T-cell (primary cell): ENCODE results near the gene ACSS2. TPM values are rescaled to one million over a fixed set of nuclear protein-coding genes. Genes with fewer than 3 reads are reported as not detected.
"Not testable (repeated sequence)": the region's sequence is repeated elsewhere in the genome, so short reads cannot be mapped to it uniquely, and the experiment has no call there.

ENCODE experiments used
- ATAC-seq, 4 experiments: fragments of 200-7000 bp in 3 of 4; fragments of 150-1000 bp in 1 of 4; cut with Tn5 transposase; replicated peaks in 1 of 4; 1 replicate in 3 of 4; 2 replicates in 1 of 4; pipeline ENCODE4 v1.10.0; 2021; ENCODE audit warnings: moderate library complexity in 3 of 4, mild to moderate bottlenecking in 2 of 4, moderate number of reproducible peaks in 1 of 4
- CTCF ChIA-PET, 2 donors: fragments of 300-600 bp; sonication (Branson Sonifier 250); formaldehyde crosslinking; loops; one replicate each; lab custom pipeline; 2022; ENCODE audit warnings: antibody characterized with exemption in 2 of 2; lab: Charles Lee
- POLR2A ChIA-PET, 2 donors: fragments of 300-600 bp; sonication (Branson Sonifier 250); formaldehyde crosslinking; loops; one replicate each; lab custom pipeline; 2022; ENCODE audit warnings: antibody characterized with exemption in 2 of 2; lab: Charles Lee
- DNase-seq, 35 experiments: peaks; one replicate each; pipeline versions ENCODE4 v3.0.0 to v3.0.0-alpha.2; 2013 to 2023
- H3K27ac ChIP-seq: one replicate; pipeline ENCODE4 v1.5.1; 2013; ENCODE audit warnings: low read length
- H3K27me3 ChIP-seq, 2 experiments: replicated peaks in 1 of 2; 1 replicate in 1 of 2; 2 replicates in 1 of 2; pipeline versions ENCODE4 v1.6.1 to v1.7.0; 2013; ENCODE audit warnings: low read length in 1 of 2, mixed read lengths in 1 of 2; ENCODE audit not compliant: control insufficient read depth in 2 of 2, insufficient read depth in 2 of 2; ENCODE audit errors: extremely low read depth in 1 of 2
- H3K36me3 ChIP-seq, 2 donors: 1 replicate in 1 of 2; 2 replicates in 1 of 2; pipeline versions ENCODE4 v1.6.1 to v1.7.0; 2013; ENCODE audit warnings: low read length in 1 of 2; ENCODE audit not compliant: control insufficient read depth in 2 of 2, insufficient read depth in 1 of 2; ENCODE audit errors: extremely low read depth in 1 of 2
- H3K4me1 ChIP-seq, 2 experiments: 1 replicate in 1 of 2; 2 replicates in 1 of 2; pipeline versions ENCODE4 v1.6.1 to v1.7.0; 2013; ENCODE audit warnings: low read length in 2 of 2, mixed read lengths in 1 of 2; ENCODE audit not compliant: insufficient read depth in 2 of 2, control insufficient read depth in 1 of 2; ENCODE audit errors: extremely low read depth in 1 of 2
- H3K4me3 ChIP-seq, 2 donors: 1 replicate in 1 of 2; 2 replicates in 1 of 2; pipeline versions ENCODE4 v1.5.1 to v1.7.0; 2013; ENCODE audit warnings: mild to moderate bottlenecking in 2 of 2, low read length in 1 of 2, moderate library complexity in 1 of 2; ENCODE audit not compliant: control insufficient read depth in 1 of 2; ENCODE audit errors: extremely low read depth in 1 of 2
- H3K9me3 ChIP-seq: 2 replicates; pipeline ENCODE4 v1.7.0; 2013
- H3K27ac Mint-ChIP-seq, 2 donors: one replicate each; pipeline ENCODE4 v1.8.0; 2020 to 2021; ENCODE audit warnings: mild to moderate bottlenecking in 2 of 2, mixed read lengths in 2 of 2
- H3K27me3 Mint-ChIP-seq, 2 donors: one replicate each; pipeline ENCODE4 v1.8.0; 2021 to 2022; ENCODE audit warnings: mixed read lengths in 2 of 2
- H3K36me3 Mint-ChIP-seq: one replicate; pipeline ENCODE4 v1.8.0; 2021; ENCODE audit warnings: mixed read lengths
- H3K4me1 Mint-ChIP-seq, 3 donors: one replicate each; pipeline ENCODE4 v1.8.0; 2020 to 2022; ENCODE audit warnings: mixed read lengths in 3 of 3, mild to moderate bottlenecking in 1 of 3
- H3K4me3 Mint-ChIP-seq, 3 donors: one replicate each; pipeline ENCODE4 v1.8.0; 2020 to 2022; ENCODE audit warnings: mild to moderate bottlenecking in 3 of 3, mixed read lengths in 3 of 3, moderate library complexity in 3 of 3
- H3K9me3 Mint-ChIP-seq, 3 donors: one replicate each; pipeline ENCODE4 v1.8.0; 2020 to 2022; ENCODE audit warnings: mixed read lengths in 3 of 3
- WGBS: methylation state at CpG from one replicate; pipeline ENCODE4 v1.1.5; 2013; ENCODE audit warnings: missing lambda C conversion rate; ENCODE audit not compliant: insufficient coverage; 5-methylcytosine and 5-hydroxymethylcytosine counted together
- total RNA-seq, 35 experiments: library from RNA in 6 of 35; stranded (reverse) in 6 of 35; fragments of 120-200 nt in 1 of 35; gene quantifications; one replicate each; pipeline versions ENCODE4 v1.2.1 to v1.2.4 and lab custom pipeline; 2013 to 2026

The ACSS2 gene
- total RNA-seq, 5 donors from 2014 or later (not counting 1 experiment from before 2014, with no cell fraction given) = 24.7 to 34.7 (median 27.7) TPM

GRCh38 chr20:34880971-34881370 is 4.6 kb downstream of the ACSS2 start:
- H3K9me3 Mint-ChIP-seq, H3K27ac Mint-ChIP-seq, H3K9me3 ChIP-seq, H3K27ac ChIP-seq, H3K4me3 ChIP-seq, H3K4me3 Mint-ChIP-seq, ATAC-seq, DNase-seq, H3K27me3 ChIP-seq, H3K27me3 Mint-ChIP-seq: not testable (repeated sequence)
- Histone ChIP-seq H3K36me3 (peaks cover 3 to 11% of the 10 kb centered on the region in 2 donors), H3K4me1 (peaks cover 3 to 13% of the 10 kb centered on the region in 2 experiments)
- peaks cover 14 to 21% (median 20%) of the 10 kb centered on the region in 3 donors for H3K4me1 Mint-ChIP-seq
- POLR2A ChIA-PET = interaction anchor here (0.7 kb wide), 2 partner anchors 12 to 389 kb away, joined by 3 to 5 read pairs; no protein-coding TSS in a partner anchor
- WGBS = no CpG with 5 or more reads among the region's 7 CpGs
- CTCF ChIA-PET = interaction anchor here in 1 of 2 donors (0.7 kb wide), 2 partner anchors 53 to 582 kb away, joined by 6 to 7 read pairs; no protein-coding TSS in a partner anchor
- peaks cover 20% of the 10 kb centered on the region for H3K36me3 Mint-ChIP-seq

- 89% methylated on average over 1 of the region's 2 CpGs for WGBS
- CTCF ChIA-PET = no interaction called here
- peak overlapping the region in 1 of 2 donors; percentile 12 for H3K27ac Mint-ChIP-seq
- peaks cover 11 to 17% (median 15%) of the 10 kb centered on the region in 3 donors for H3K4me1 Mint-ChIP-seq
- H3K4me1 ChIP-seq = peaks cover 3 to 6% of the 10 kb centered on the region in 2 experiments
- peaks cover 0 to 4% of the 10 kb centered on the region in 2 experiments for H3K27me3 ChIP-seq
- H3K36me3 ChIP-seq = peaks cover 3 to 11% of the 10 kb centered on the region in 2 donors
- H3K36me3 Mint-ChIP-seq = peaks cover 22% of the 10 kb centered on the region
- no peak overlapping the region for H3K27ac ChIP-seq
- H3K27me3 Mint-ChIP-seq = no peaks in the 10 kb centered on the region
- DNase-seq = no peak
- no peaks in the 10 kb centered on the region for H3K9me3 Mint-ChIP-seq
- no peak overlapping the region for H3K4me3 Mint-ChIP-seq
- H3K9me3 ChIP-seq = no peaks in the 10 kb centered on the region
- no peak for ATAC-seq
- POLR2A ChIA-PET = no interaction called here
- H3K4me3 ChIP-seq = no peak overlapping the region
These were observed 5.3 kb downstream of the ACSS2 start for GRCh38 chr20:34881689-34882088.

- Mint-ChIP-seq H3K27ac (no peak overlapping the region), H3K36me3 (peaks cover 27% of the 10 kb centered on the region), H3K4me1 (peaks cover 4 to 7% (median 6%) of the 10 kb centered on the region in 3 donors), H3K9me3 (no peaks in the 10 kb centered on the region), H3K4me3 (no peak overlapping the region), H3K27me3 (no peaks in the 10 kb centered on the region)
- Histone ChIP-seq H3K4me3 (no peak overlapping the region), H3K36me3 (peaks cover 3 to 11% of the 10 kb centered on the region in 2 donors), H3K9me3 (no peaks in the 10 kb centered on the region), H3K27me3 (no peaks in the 10 kb centered on the region), H3K4me1 (no peaks in the 10 kb centered on the region), H3K27ac (no peak overlapping the region)
- POLR2A ChIA-PET = no interaction called here
- CTCF ChIA-PET = no interaction called here
- no peak for DNase-seq
- ATAC-seq = no peak
These were observed 6.8 kb downstream of the ACSS2 start for GRCh38 chr20:34883087-34883688.

- Mint-ChIP-seq H3K9me3 (no peaks in the 10 kb centered on the region), H3K4me1 (peaks cover 0 to 7% (median 6%) of the 10 kb centered on the region in 3 donors), H3K27me3 (no peaks in the 10 kb centered on the region), H3K36me3 (peaks cover 32% of the 10 kb centered on the region), H3K4me3 (no peak overlapping the region), H3K27ac (no peak overlapping the region)
- WGBS = 79% methylated on average over 2 of the region's 4 CpGs
- no peak for DNase-seq
- no peak overlapping the region for H3K27ac ChIP-seq
- peaks cover 3 to 11% of the 10 kb centered on the region in 2 donors for H3K36me3 ChIP-seq
- ChIA-PET POLR2A (no interaction called here), CTCF (interaction anchor here in 1 of 2 donors (0.6 kb wide), 1 partner anchor 19 kb away, joined by 4 read pairs; no protein-coding TSS in a partner anchor)
- H3K9me3 ChIP-seq = no peaks in the 10 kb centered on the region
- no peak for ATAC-seq
- no peaks in the 10 kb centered on the region for H3K4me1 ChIP-seq
- no peak overlapping the region for H3K4me3 ChIP-seq
- H3K27me3 ChIP-seq = no peaks in the 10 kb centered on the region
These were observed 7.4 kb downstream of the ACSS2 start for GRCh38 chr20:34883809-34884208.

DNA sequence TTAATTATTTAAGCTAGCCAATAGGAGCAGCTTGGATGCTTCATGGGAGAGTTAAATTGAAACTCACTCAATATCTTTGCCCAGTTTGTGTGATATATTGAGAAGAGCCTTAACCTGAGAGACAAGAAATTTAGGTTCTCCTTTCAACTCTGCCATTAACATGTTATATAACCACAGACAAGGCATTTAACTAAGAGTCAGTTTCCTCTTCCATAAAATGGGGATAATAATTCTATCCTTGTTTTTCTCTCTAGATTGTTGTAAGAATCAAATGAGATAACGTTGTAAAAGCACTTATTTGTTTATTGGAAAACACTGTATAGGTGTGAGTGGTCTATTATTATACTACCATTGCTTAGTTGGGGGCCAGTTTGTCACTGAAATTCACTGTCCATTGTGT is 7.8 kb downstream of the ACSS2 start:
- Mint-ChIP-seq H3K9me3 (no peaks in the 10 kb centered on the region), H3K4me1 (peaks cover 0 to 4% (median 2%) of the 10 kb centered on the region in 3 donors), H3K4me3 (no peak overlapping the region), H3K36me3 (peaks cover 32% of the 10 kb centered on the region), H3K27ac (no peak overlapping the region), H3K27me3 (no peaks in the 10 kb centered on the region)
- no peak overlapping the region for H3K27ac ChIP-seq
- peaks cover 3 to 11% of the 10 kb centered on the region in 2 donors for H3K36me3 ChIP-seq
- WGBS = no CpG with 5 or more reads among the region's 1 CpG
- DNase-seq (no peak), ATAC-seq (no peak)
- H3K4me3 ChIP-seq = no peak overlapping the region
- ChIA-PET CTCF (interaction anchor here in 1 of 2 donors (0.6 kb wide), 1 partner anchor 19 kb away, joined by 4 read pairs; no protein-coding TSS in a partner anchor), POLR2A (no interaction called here)
- H3K27me3 ChIP-seq = no peaks in the 10 kb centered on the region
- H3K4me1 ChIP-seq = no peaks in the 10 kb centered on the region
- H3K9me3 ChIP-seq = no peaks in the 10 kb centered on the region

GRCh38 chr20:34886122-34886521 is 9.7 kb downstream of the ACSS2 start:
- no CpG with 5 or more reads among the region's 3 CpGs for WGBS
- Mint-ChIP-seq H3K4me1 (peaks cover 15 to 19% (median 15%) of the 10 kb centered on the region in 3 donors), H3K27me3 (no peaks in the 10 kb centered on the region), H3K9me3 (no peaks in the 10 kb centered on the region), H3K4me3 (no peak overlapping the region), H3K27ac (no peak overlapping the region), H3K36me3 (peaks cover 32% of the 10 kb centered on the region)
- Histone ChIP-seq H3K36me3 (peaks cover 3 to 11% of the 10 kb centered on the region in 2 donors), H3K27ac (no peak overlapping the region), H3K27me3 (no peaks in the 10 kb centered on the region), H3K4me3 (no peak overlapping the region), H3K4me1 (peaks cover 0 to 2% of the 10 kb centered on the region in 2 experiments), H3K9me3 (no peaks in the 10 kb centered on the region)
- ChIA-PET CTCF (interaction anchor here in 1 of 2 donors (0.6 kb wide), 1 partner anchor 210 kb away, joined by 5 read pairs; no protein-coding TSS in a partner anchor), POLR2A (interaction anchor here in 1 of 2 donors (0.6 kb wide), 1 partner anchor 20 kb away, joined by 3 read pairs; no protein-coding TSS in a partner anchor)
- DNase-seq = no peak
- ATAC-seq = no peak
